Measurements from ENCODE around the gene CHPF2. TPM values are rescaled to one million over a fixed set of nuclear protein-coding genes. Genes with fewer than 3 reads are reported as not detected.

The CHPF2 gene
- total and polyA plus RNA-seq, 2 of the 13 experiments (the other 11 are each of a cell fraction or from before 2014, with no cell fraction given), result 15.4 to 21.5 TPM

DNA sequence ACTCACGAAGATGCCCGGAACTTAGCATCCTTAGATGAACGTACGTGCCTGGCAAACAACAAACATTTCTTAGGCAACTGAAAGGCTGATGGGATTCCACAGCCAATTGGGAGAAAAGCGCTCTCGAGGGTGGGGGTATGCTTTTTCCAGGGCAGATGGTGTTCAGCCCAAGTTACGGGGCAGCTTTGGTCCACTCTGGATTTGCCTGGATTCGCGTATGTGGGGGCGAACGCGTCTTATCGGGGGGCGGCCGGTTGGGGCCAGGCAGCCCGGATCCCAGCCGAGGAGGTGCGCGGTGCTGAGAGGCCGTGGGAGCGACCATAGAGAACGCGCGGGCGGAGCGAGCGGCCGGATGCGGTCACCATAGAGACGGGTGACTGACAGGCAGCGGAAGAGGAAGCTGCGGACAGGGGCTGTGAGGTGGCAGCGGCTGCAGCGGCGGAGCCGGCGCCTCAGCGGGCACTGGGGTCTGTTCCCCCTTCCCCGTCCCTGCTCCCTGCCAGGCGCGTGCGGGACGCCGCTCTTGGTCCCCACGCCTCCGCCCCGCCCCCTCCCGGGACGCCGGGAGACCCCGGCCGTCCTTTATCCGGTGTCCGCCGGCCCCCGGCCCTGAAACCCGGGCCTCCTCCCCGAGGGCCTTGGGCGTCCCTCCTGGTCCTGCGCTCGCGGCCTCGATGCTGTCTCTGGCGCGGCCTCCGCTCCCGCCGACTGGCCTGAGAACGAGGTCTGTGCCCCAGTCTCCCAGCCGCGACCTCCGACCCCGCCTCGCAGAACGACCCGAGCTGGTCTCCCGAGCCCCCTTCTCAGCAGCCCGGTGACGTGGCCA, at the start of gene CHPF2 (continued):
- TF ChIP-seq, protein P1, sequence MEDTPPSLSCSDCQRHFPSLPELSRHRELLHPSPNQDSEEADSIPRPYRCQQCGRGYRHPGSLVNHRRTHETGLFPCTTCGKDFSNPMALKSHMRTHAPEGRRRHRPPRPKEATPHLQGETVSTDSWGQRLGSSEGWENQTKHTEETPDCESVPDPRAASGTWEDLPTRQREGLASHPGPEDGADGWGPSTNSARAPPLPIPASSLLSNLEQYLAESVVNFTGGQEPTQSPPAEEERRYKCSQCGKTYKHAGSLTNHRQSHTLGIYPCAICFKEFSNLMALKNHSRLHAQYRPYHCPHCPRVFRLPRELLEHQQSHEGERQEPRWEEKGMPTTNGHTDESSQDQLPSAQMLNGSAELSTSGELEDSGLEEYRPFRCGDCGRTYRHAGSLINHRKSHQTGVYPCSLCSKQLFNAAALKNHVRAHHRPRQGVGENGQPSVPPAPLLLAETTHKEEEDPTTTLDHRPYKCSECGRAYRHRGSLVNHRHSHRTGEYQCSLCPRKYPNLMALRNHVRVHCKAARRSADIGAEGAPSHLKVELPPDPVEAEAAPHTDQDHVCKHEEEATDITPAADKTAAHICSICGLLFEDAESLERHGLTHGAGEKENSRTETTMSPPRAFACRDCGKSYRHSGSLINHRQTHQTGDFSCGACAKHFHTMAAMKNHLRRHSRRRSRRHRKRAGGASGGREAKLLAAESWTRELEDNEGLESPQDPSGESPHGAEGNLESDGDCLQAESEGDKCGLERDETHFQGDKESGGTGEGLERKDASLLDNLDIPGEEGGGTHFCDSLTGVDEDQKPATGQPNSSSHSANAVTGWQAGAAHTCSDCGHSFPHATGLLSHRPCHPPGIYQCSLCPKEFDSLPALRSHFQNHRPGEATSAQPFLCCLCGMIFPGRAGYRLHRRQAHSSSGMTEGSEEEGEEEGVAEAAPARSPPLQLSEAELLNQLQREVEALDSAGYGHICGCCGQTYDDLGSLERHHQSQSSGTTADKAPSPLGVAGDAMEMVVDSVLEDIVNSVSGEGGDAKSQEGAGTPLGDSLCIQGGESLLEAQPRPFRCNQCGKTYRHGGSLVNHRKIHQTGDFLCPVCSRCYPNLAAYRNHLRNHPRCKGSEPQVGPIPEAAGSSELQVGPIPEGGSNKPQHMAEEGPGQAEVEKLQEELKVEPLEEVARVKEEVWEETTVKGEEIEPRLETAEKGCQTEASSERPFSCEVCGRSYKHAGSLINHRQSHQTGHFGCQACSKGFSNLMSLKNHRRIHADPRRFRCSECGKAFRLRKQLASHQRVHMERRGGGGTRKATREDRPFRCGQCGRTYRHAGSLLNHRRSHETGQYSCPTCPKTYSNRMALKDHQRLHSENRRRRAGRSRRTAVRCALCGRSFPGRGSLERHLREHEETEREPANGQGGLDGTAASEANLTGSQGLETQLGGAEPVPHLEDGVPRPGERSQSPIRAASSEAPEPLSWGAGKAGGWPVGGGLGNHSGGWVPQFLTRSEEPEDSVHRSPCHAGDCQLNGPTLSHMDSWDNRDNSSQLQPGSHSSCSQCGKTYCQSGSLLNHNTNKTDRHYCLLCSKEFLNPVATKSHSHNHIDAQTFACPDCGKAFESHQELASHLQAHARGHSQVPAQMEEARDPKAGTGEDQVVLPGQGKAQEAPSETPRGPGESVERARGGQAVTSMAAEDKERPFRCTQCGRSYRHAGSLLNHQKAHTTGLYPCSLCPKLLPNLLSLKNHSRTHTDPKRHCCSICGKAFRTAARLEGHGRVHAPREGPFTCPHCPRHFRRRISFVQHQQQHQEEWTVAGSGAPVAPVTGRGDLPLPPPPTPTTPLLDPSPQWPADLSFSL (CRISPR knock-in tag; IDR thresholded peaks at IDR 0.05), result no peak
- TF ChIP-seq ZNF761 (CRISPR knock-in tag; conservative IDR thresholded peaks at IDR 0.05) (no peak), RFX5 (IDR thresholded peaks at IDR 0.05; ENCODE audit: low read depth, low read length) (no peak), ELF3 (CRISPR knock-in tag; IDR thresholded peaks at IDR 0.05) (peak; percentile 78), MED13 (CRISPR knock-in tag; IDR thresholded peaks at IDR 0.05) (no peak), NFKB2 (CRISPR knock-in tag; IDR thresholded peaks at IDR 0.05; ENCODE audit: borderline replicate concordance) (peak; percentile 51; the same call in 1 of the 2 replicates), ZNF879 (CRISPR knock-in tag; IDR thresholded peaks at IDR 0.05) (no peak), HDAC2 (CRISPR knock-in tag; IDR thresholded peaks at IDR 0.05) (peak; percentile 49; the same call in 1 of the 2 replicates)
- TF ChIP-seq, protein P2, sequence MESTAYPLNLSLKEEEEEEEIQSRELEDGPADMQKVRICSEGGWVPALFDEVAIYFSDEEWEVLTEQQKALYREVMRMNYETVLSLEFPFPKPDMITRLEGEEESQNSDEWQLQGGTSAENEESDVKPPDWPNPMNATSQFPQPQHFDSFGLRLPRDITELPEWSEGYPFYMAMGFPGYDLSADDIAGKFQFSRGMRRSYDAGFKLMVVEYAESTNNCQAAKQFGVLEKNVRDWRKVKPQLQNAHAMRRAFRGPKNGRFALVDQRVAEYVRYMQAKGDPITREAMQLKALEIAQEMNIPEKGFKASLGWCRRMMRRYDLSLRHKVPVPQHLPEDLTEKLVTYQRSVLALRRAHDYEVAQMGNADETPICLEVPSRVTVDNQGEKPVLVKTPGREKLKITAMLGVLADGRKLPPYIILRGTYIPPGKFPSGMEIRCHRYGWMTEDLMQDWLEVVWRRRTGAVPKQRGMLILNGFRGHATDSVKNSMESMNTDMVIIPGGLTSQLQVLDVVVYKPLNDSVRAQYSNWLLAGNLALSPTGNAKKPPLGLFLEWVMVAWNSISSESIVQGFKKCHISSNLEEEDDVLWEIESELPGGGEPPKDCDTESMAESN (CRISPR knock-in tag; conservative IDR thresholded peaks at IDR 0.05), result no peak
- TF ChIP-seq, protein P3, sequence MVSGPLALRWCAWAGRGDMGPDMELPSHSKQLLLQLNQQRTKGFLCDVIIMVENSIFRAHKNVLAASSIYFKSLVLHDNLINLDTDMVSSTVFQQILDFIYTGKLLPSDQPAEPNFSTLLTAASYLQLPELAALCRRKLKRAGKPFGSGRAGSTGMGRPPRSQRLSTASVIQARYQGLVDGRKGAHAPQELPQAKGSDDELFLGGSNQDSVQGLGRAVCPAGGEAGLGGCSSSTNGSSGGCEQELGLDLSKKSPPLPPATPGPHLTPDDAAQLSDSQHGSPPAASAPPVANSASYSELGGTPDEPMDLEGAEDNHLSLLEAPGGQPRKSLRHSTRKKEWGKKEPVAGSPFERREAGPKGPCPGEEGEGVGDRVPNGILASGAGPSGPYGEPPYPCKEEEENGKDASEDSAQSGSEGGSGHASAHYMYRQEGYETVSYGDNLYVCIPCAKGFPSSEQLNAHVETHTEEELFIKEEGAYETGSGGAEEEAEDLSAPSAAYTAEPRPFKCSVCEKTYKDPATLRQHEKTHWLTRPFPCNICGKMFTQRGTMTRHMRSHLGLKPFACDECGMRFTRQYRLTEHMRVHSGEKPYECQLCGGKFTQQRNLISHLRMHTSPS (CRISPR knock-in tag; IDR thresholded peaks at IDR 0.05; ENCODE audit: low read depth), result 0 out of 2 replicates have a peak, but pooled peaks have one; percentile 31
- TF ChIP-seq, protein P4, sequence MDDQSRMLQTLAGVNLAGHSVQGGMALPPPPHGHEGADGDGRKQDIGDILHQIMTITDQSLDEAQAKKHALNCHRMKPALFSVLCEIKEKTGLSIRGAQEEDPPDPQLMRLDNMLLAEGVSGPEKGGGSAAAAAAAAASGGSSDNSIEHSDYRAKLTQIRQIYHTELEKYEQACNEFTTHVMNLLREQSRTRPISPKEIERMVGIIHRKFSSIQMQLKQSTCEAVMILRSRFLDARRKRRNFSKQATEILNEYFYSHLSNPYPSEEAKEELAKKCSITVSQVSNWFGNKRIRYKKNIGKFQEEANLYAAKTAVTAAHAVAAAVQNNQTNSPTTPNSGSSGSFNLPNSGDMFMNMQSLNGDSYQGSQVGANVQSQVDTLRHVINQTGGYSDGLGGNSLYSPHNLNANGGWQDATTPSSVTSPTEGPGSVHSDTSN (CRISPR knock-in tag; IDR thresholded peaks at IDR 0.05; ENCODE audit: borderline replicate concordance), result 0 out of 2 replicates have a peak, but pooled peaks have one; percentile 65
- TF ChIP-seq, protein P5, sequence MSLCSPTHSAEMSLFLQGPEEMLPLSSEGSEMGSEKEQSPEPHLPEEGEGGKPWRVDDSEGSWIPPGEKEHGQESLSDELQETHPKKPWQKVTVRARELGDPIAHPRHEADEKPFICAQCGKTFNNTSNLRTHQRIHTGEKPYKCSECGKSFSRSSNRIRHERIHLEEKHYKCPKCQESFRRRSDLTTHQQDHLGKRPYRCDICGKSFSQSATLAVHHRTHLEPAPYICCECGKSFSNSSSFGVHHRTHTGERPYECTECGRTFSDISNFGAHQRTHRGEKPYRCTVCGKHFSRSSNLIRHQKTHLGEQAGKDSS (CRISPR knock-in tag; IDR thresholded peaks at IDR 0.05; ENCODE audit: borderline replicate concordance, low read depth), result no peak
- TF ChIP-seq, protein P6, sequence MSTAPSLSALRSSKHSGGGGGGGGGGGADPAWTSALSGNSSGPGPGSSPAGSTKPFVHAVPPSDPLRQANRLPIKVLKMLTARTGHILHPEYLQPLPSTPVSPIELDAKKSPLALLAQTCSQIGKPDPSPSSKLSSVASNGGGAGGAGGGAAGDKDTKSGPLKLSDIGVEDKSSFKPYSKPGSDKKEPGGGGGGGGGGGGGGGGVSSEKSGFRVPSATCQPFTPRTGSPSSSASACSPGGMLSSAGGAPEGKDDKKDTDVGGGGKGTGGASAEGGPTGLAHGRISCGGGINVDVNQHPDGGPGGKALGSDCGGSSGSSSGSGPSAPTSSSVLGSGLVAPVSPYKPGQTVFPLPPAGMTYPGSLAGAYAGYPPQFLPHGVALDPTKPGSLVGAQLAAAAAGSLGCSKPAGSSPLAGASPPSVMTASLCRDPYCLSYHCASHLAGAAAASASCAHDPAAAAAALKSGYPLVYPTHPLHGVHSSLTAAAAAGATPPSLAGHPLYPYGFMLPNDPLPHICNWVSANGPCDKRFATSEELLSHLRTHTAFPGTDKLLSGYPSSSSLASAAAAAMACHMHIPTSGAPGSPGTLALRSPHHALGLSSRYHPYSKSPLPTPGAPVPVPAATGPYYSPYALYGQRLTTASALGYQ (CRISPR knock-in tag; IDR thresholded peaks at IDR 0.05), result 0 out of 2 replicates have a peak, but pooled peaks have one; percentile 15

All from HepG2 (cell line).